Mucosa of gallbladder (tissue), 1 donor: ENCODE results near the gene SBNO2. TPM values are rescaled to one million over a fixed set of nuclear protein-coding genes. Genes with fewer than 3 reads are reported as not detected.
A peak's percentile ranks its signal among the peaks of the same experiment; 100 is the strongest.

Source experiments
- DNase-seq: peaks from one replicate; pipeline ENCODE4 v3.0.0-alpha.2; 2020; ENCODE audit warnings: low spot score
- total RNA-seq: library from RNA; stranded (reverse); gene quantifications from one replicate; pipeline ENCODE4 v1.2.1, GENCODE V29; 2021
- donor health status: DM: no; HTN: no; CAD: no.

Gene SBNO2, protein sequence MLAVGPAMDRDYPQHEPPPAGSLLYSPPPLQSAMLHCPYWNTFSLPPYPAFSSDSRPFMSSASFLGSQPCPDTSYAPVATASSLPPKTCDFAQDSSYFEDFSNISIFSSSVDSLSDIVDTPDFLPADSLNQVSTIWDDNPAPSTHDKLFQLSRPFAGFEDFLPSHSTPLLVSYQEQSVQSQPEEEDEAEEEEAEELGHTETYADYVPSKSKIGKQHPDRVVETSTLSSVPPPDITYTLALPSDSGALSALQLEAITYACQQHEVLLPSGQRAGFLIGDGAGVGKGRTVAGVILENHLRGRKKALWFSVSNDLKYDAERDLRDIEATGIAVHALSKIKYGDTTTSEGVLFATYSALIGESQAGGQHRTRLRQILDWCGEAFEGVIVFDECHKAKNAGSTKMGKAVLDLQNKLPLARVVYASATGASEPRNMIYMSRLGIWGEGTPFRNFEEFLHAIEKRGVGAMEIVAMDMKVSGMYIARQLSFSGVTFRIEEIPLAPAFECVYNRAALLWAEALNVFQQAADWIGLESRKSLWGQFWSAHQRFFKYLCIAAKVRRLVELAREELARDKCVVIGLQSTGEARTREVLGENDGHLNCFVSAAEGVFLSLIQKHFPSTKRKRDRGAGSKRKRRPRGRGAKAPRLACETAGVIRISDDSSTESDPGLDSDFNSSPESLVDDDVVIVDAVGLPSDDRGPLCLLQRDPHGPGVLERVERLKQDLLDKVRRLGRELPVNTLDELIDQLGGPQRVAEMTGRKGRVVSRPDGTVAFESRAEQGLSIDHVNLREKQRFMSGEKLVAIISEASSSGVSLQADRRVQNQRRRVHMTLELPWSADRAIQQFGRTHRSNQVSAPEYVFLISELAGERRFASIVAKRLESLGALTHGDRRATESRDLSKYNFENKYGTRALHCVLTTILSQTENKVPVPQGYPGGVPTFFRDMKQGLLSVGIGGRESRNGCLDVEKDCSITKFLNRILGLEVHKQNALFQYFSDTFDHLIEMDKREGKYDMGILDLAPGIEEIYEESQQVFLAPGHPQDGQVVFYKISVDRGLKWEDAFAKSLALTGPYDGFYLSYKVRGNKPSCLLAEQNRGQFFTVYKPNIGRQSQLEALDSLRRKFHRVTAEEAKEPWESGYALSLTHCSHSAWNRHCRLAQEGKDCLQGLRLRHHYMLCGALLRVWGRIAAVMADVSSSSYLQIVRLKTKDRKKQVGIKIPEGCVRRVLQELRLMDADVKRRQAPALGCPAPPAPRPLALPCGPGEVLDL (N-terminal part only)
- total RNA-seq: 64.1 TPM

DNA sequence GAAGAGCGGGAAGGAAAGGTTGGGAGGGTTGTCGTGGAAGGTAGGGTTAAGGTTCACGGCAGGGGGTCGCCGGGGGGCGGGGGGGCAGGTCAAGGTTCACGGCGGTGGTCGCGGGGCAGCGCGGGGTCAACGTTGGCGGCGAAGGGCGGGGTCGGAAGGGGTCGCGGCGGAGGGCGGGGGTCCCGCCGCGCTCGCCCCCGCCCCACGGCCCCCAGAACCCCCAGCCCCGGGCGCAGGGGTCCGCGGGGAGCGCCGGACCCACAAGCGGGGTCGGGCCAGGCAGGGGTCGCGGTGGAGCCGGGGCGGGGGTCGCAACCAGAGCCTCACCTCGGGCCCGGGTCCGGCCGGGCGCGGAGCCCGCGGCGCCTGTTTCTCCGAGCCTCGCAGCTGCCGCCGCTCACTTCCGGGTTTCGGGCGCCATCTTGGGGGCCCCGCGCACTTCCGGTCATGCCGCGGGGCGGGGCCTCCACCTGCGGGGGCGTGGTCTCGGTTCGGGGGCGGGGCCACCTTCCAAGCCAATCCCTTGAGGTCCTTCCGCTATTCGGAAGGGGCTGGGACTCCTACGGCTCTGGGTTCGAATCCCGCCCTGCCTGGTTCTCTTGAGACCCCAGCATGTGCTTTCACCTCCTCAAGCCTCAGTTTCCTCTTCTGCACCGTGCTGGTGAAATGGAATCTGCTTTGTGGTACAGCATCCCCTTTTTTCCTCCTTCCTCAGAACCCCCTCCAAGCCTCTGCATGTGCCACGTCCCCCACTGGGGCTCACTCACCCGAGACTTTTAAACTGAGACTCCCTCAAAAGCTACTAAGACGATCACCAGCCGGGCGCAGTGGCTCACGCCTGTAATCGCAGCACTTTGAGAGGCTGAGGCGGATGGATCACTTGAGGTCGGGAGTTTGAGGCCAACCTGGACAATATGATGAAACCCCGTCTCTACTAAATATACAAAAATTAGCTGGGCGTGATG is at the start of gene SBNO2:
Gene SBNO2 (minus strand): TSS at position 424 of the 965 bp plus-strand sequence. CDS start 19,992 bp downstream, outside the sequence.
- DNase-seq: peak; percentile 94

DNA sequence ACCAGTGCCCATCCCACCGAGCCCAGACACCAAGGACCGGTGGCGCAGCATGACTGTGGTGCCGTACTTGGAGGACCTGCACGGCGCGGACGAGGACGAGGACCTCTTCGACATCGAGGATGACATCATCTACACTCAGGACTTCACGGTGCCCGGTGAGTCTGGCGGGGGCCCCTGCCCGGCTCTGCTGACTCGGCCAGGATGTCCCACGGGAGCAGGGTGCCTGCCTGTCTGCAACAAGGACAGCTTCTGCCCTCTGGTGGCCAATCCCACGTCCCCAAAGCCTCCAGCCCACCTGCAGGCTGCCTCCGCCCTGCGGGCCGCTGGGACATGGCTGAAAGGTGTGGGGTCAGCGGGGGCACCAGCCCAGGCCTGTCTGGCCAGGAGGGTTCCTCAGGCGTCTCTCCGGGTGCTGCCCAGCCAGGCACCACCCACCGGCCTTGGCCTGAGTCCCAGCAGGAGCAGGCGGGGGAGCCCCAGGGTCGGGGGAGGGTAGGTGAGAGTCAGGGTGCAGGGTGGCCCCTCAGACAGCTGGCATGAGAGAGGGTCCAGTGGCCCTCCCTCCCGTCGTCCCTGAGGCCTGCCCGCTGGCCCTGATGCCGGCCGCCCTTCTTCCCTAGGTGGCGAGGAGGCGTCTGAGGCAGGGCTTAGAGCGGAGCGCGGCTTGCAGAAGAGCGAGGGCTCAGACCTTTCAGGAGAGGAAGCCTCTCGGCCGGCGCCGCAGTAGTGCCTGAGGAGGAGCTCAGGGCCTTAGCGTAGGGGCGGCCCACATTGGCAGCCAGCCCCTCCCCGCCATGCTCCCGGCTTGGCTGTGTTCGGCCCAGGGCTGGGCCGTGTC is 49.2 kb upstream of the SBNO2 start:
- DNase-seq: no peak

DNA sequence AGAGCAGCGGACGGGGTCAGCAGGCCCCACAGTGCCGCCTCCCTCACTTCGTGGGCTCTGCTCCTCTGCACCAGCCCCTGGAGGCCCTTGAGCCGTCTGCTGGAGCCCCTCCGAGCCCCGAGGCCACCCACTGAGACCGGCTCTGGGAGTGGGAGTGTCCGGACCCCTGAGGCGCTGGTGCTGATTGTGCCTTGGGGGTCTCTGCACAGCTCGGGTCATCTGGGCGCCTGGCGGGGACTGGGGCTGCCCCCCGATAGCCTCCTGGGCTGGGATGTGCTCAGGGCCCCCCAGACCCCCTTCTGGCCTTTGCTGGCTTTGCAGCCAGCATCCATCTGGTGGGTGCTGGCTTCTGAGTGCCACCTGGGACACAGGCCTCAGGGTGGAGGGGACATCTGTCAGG is 48.3 kb upstream of the SBNO2 start:
- DNase-seq: no peak

DNA sequence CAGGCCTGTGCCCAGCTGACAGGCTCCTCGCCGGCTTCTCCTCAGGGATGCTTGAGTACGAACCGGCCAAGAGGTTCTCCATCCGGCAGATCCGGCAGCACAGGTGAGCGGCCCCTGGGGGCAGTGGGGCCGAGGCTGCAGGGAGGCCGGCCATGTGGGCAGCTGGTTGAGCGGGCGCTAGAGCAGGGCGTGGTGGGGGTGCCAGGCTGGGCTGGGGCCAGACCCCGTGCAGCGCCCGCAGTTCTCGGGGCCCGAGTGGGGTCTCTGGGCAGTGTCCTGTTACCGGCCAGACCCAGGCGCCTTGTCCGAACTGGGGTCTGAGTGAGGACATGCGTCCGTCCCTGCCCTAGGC is 47.8 kb upstream of the SBNO2 start:
- DNase-seq: no peak

DNA sequence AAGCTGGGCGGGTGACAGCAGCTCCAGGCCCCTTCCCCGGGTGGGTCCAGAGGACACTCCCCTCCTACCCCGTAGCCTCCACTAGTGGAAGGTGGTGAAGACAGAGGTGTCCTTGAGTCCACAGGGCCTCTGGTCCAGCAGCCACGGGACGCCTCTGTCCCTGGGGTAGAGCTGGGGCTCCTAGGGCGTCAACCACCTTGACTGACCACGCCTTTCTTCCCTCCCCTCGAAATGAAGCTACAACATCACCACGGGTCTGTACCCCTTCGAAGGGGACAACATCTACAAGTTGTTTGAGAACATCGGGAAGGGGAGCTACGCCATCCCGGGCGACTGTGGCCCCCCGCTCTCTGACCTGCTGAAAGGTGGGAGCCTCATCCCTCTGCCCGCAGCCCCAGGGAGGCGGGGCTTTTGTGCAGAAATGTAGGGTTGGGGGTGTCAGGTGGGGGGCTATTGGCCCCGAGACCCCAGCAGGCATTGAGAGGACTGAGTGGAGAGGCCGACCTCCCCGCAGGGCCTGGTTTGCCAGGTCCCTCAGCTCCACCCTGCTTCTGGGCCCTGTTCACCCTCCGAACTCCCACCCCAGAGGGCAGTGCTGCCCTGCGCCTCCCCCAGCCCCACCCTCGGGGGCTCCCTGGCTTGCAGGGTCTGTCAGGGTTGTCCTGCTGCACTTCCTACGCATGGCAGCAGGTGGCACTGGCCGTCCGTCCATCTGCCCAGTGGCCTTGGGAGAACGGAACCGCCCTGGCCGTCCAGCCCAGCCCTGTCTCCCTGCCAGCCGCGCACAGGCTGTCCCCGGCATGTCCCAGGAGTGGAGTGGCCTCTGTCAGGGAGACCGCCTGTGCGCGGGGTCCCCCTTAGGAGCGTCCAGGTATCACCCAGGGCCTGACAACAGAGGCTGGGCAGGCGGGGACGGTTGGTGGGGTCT is 47.2 kb upstream of the SBNO2 start:
- no peak for DNase-seq

DNA sequence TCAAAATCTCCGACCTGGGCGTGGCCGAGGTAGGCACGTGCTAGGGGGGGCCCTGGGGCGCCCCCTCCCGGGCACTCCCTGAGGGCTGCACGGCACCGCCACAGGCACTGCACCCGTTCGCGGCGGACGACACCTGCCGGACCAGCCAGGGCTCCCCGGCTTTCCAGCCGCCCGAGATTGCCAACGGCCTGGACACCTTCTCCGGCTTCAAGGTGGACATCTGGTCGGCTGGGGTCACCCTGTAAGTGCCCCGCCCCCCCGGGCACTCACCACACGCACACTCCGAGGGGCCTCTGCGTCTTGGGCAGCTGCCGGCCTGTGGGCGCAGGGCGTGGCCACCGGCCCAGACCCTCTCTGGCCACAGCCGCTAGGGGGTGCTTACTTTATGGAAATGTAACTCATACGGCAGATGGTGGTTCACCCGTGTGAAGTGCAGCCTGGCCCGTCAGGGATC is 46.4 kb upstream of the SBNO2 start:
- DNase-seq: no peak

DNA sequence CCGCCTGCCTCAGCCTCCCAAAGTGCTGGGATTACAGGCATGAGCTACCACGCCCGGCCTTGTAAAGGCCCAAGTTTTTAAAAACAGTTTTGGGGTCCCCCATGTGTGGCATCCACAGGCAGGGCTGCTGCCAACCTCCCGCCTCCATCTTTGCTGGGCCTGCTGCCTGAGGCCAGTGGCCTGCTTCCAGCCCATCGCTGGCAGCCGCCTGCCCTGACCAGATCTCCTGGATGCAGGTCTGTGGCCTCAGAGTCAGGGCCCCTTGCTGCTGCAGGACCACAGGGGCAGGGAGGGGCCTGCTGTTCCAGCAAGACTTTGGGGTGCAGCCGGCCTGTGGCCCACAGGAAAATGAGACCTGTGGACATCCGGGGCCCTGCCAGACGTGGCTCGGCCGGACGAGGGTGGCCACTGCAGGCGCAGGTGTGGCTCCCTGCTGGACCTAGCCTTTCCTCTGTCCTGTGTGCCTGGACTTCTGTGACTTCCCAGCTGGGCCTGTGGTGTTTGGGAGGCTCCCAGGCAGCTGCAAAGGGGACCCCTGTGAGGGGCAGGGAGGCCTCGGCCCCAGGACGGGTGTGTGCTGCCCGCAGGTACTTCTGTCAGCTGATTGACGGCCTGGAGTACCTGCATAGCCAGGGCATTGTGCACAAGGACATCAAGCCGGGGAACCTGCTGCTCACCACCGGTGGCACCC is 45.9 kb upstream of the SBNO2 start:
- DNase-seq: no peak

DNA sequence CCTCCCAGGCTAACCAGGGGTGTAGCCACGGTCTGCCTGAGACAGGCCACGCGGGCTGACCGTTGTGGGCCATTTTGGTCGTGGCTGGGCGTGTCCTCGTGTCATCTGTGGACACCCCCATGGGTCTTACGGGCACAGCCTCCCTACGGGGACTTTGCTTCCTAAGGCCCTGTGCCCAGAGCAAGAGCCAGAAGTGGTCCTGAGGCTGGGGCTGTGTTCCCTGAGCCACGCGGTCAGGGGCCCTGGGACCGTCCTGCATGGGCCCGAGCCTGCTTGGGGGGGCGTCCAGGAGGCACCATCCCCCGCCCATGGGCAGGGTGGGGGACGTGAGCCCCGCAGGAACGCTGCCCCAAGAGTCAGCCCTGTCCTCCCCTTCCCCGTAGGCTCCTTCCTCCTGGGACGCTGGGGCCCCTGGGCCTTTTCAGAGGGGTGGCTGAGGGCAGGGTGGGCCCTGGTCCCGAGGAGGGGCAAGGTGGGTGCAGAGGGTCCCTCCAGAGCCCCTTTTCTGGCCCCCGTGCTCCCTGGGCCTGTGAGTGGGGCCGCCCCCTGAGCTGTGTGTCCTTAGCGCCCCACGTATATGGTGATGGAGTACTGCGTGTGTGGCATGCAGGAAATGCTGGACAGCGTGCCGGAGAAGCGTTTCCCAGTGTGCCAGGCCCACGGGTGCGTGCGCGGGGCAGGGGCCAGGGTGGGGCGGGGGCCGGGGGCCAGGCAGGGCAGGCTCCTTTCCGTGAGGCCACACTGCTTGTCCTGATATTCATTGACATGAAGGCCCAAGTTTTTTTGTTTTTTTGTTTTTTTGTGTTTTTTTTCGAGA is 44.9 kb upstream of the SBNO2 start:
- DNase-seq: no peak

DNA sequence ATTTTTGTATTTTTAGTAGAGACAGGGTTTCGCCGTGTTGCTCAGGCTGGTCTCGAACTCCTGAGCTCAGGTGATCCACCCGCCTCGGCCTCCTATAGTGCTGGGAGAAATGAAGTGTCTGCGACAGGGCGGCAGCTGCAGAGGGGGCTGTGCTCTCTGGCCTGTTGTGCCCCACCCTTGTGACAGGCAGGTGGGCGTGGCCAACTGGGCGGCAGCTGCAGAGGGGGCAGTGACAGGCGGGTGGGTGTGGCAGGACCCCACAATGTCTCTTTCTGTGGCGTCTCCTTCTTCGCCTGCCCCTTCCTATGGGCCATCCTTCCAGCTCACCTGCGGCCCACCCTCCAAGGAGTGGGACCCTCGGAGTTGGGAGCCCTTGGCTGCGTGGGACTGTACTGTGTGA is 43.3 kb upstream of the SBNO2 start:
- DNase-seq: no peak

DNA sequence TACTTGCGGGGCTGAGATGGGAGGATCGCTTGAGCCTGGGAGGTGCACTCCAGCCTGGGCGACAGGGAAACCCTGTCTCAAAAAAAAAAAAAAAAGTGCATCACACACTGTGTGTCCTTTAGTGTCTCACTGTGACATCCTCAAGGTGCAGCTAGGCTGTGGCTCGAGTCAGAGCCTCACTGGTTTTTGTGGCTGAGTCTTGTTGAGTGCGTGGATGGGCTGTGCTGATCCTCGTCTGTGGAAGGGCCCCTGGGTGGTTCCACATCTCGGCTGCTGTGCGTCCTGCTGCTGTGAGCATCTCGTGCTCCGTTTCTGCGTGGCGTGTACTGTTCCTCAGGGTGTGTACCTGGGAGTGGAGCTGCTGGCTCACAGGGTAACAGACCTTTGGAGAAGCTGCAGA is 42.7 kb upstream of the SBNO2 start:
- no peak for DNase-seq

DNA sequence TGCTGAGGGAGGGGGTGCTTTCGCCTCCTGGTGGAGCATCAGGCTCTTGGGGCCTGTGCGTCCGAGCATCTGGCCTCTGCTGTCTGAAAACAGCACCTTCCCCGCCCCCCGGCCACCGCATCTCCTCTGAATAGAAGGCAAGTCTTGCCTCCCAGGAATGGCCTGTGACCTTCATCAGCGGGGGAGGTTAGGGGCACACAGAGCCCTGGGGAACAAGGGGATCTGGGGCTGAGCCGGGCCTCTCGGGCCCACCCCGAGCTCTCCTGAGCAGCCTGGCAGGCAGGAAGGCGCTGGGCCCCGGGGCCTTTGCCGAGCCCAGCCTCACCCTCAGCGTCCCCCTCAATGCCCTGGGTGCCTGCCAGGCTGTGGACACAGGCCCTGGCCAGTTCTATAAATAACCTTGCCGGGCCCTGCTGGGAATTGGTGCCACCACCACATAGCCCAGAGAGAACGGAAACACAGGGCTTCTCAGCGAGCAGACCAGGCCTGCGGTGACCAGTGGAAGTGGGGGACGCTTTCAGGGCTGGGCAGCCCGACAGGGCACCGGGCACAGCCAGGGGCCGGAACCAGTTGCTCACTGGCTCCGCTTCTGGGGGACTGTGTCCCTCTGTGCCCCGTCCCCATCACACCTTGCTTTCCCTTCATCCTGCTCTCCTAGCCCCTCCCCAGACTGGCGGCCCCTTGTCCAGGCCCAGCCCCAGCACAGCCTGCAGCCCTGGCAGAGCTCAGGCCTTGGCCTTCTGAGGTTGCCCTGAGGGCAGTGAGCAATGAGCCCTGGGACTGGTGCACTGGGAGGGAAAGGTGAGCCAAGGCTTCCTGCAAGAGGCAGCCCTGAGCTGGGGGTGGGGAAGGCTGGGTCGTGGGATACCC is 41.0 kb upstream of the SBNO2 start:
- DNase-seq: no peak

DNA sequence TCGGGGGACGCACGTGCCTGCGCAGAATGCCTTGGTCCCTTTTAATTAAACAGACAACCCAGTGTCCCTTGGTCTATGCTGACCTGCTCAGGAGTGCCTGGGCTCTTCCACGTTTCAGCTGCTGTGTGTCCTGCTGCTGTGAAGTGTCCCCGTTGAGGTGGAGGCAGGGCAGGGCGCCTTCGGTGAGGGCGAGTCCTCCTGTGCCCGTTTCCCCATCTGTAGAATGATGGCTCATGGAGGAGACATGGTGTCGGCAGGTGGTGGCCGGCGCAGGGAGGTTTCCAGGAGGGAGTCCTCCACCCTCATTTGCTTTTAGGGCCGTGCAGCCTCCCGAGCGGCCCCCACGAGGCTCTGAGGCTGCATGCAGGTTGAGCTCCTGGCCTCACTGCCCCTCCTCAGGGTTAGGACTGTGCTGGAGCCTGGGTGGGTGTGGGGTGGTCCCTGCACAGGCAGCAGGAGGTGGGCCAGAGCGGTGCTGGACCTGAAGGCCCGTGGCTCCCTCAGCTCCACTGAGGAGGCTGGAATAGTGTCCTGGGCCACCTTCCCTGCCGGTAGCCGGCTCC is 40.3 kb upstream of the SBNO2 start:
- DNase-seq: no peak

DNA sequence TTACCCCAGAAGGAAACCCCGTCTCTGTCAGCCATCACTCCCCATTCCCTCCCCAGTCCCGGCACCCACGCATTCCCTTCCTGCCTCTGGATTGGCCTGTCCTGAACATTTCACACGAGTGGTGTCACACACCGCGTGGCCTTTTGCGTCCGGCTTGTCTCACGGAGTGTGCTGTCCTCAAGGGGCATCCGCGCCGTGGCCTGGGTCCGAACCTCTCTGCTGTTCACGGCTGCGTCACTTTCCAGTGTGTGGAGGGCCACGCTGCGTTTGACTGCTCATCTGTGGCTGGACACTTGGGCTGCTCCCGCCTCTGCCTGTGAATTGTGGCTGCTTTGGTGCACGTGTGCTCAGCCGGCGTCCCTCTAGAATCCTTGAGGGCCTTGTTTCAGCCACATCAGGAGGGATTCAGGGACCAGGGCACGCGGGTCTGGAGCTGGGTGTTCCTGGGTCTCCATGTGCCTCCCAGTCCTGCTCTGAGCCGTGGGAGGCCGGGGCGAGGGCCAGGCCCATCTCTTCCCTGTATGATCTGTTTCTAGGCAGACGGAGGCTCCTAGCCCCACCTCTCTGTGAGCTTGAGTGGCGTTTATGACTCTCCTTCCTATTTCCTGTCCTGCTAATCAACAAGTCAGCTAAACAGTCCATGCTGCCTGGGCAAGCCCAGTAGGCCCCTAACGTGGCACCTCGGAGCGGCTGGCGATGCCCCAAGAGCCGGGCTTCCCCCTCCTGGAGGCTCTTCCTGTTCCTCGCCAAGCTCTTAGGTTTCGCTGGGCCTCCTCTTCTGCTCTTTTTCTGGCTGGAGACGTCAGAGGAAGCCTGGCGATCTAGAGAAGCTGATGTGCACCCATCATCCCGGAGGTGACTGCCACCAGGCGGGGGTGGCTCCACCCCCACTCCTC is 39.6 kb upstream of the SBNO2 start:
- peak; percentile 62 for DNase-seq

DNA sequence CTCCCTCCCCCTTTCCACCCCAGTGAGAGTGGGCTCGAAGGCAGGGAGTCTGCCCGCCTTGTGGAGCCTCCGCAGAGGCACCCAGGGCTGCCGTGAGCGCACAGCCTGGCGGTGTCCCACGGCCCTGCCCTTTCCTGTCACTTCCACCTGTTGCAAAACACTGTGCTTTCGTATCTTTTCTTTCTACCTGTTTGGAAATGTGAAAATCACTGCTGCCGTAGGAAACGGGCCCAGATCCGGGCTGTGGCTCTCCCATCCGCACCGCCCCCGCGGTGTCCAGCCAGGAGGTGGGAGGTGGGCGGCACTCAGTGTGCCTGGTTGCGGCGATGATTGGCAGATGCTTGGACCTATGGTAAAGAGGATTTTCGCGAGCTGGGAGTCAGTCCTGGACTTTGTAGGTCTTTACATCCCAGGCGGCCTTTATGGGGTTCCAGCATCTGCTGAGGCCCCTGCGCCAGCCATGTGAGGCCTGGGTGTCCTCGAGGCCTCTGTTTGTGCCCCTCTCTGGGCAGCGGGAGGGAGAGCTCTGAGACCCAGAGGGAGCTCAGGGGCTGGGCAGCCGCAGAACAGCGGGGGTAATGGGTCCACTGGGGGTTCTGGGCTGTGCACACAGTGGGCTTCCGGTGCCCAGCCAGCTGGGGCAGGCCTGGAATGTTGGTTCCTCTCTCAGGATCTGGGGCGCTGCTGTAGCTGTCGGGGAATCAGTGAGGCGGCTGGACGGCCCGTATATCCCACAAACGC is 37.6 kb upstream of the SBNO2 start:
- no peak for DNase-seq
